DND-41 (cell line): ENCODE measurements around the gene MBD2.
A peak's percentile ranks its signal among the peaks of the same experiment; 100 is the strongest.

Experiments used
- ATAC-seq: fragments of 200-7000 bp; cut with Tn5 transposase; 3 replicates; pipeline ENCODE4 v1.9.1; 2021; ENCODE audit warnings: low read depth; ENCODE audit not compliant: insufficient read depth
- DNase-seq: peaks from one replicate; pipeline ENCODE4 v3.0.0-alpha.2; 2020
- H2AFZ ChIP-seq: 2 replicates; pipeline ENCODE4 v1.6.0; 2012; ENCODE audit warnings: low read depth, low read length
- H3K27ac ChIP-seq: 2 replicates; pipeline ENCODE4 v1.5.1; 2012; ENCODE audit warnings: low read length, inconsistent platforms
- H3K27me3 ChIP-seq: fragments of 200-600 bp; sonication (generic); 2 replicates; pipeline ENCODE4 v1.6.0; 2012; ENCODE audit warnings: low read length, mild to moderate bottlenecking, inconsistent platforms; ENCODE audit not compliant: insufficient read depth, poor library complexity
- H3K36me3 ChIP-seq: 2 replicates; pipeline ENCODE4 v1.5.1; 2012; ENCODE audit warnings: low read length, inconsistent platforms; ENCODE audit not compliant: insufficient read depth
- H3K4me1 ChIP-seq: 2 replicates; pipeline ENCODE4 v1.5.1; 2012; ENCODE audit warnings: mild to moderate bottlenecking, low read length; ENCODE audit not compliant: insufficient read depth
- H3K4me2 ChIP-seq: 2 replicates; pipeline ENCODE4 v1.6.0; 2012; ENCODE audit warnings: mild to moderate bottlenecking, moderate library complexity, low read length, inconsistent platforms; ENCODE audit not compliant: insufficient read depth
- H3K4me3 ChIP-seq, 2 experiments: fragments of 200-600 bp in 1 of 2; shearing (Covaris generic) in 1 of 2; 2 replicates each; pipeline ENCODE4 v1.5.1; 2012 to 2016; ENCODE audit warnings: inconsistent platforms in 2 of 2, low read length in 2 of 2, mild to moderate bottlenecking in 2 of 2, low read depth in 1 of 2, moderate library complexity in 1 of 2
- H3K79me2 ChIP-seq: 2 replicates; pipeline ENCODE4 v1.6.0; 2012; ENCODE audit warnings: low read length, inconsistent platforms; ENCODE audit not compliant: insufficient read depth
- H3K9ac ChIP-seq: 2 replicates; pipeline ENCODE4 v1.6.0; 2012; ENCODE audit warnings: low read depth, mild to moderate bottlenecking, inconsistent platforms, low read length, moderate library complexity
- H3K9me3 ChIP-seq: 2 replicates; pipeline ENCODE4 v1.5.1; 2012; ENCODE audit warnings: low read length, moderate library complexity, mild to moderate bottlenecking, inconsistent platforms; ENCODE audit not compliant: insufficient read depth, severe bottlenecking
- H4K20me1 ChIP-seq: 2 replicates; pipeline ENCODE4 v1.6.0; 2012; ENCODE audit warnings: low read length; ENCODE audit not compliant: insufficient read depth
- EZH2 ChIP-seq: IDR thresholded peaks from 3 replicates; pipeline ENCODE4 v1.6.1; 2012; ENCODE audit warnings: borderline replicate concordance, low read depth, mild to moderate bottlenecking, moderate library complexity, low read length, inconsistent platforms; ENCODE audit not compliant: severe bottlenecking
- TF ChIP-seq, protein P1 (sequence below): IDR thresholded peaks from 2 replicates; pipeline ENCODE4 v1.5.1; 2012; ENCODE audit warnings: borderline replicate concordance, low read length, moderate library complexity, mild to moderate bottlenecking; ENCODE audit not compliant: poor library complexity, severe bottlenecking; ENCODE audit errors: extremely low read depth

Gene MBD2

DNA sequence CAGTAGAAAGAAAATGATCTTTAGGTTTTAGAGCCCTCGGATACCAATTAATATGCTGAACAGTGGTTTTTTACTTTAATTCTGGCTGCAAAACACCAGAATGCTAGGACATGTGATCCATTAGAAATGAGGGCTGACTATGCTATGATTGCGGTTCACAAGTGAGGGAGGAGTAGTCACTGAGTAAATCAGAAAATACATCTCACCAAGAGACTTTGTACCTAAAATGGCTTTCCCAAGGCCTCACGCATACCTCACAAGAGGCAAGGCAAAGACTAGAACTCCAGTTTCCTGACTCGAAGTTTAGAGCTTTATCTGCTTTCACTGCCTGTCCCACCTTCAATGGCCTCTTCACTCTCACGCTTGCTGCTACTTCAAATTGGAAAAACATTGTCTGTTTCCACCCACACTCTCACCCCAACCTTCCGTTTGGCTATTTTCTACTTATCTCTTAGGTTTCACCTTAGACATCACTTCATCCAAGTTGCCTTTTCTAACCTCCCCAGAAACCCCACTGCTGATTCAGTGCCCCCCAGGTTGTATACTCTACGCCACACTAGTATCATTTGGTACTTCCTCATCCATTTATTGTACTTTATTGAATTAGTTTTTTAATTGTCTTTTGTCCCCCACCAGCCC, 5.1 kb upstream of the MBD2 start:
- Histone ChIP-seq H3K79me2 (no peaks in the 10 kb centered on the region), H3K27ac (no peak overlapping the region), H3K4me2 (no peak overlapping the region), H2AFZ (0 out of 2 replicates have a peak overlapping the region, but pooled peaks have one; percentile 25), H3K9me3 (no peaks in the 10 kb centered on the region), H4K20me1 (no peaks in the 10 kb centered on the region), H3K9ac (no peak overlapping the region), H3K36me3 (no peaks in the 10 kb centered on the region), H3K4me3 (no peak overlapping the region), H3K4me1 (peaks cover 6% of the 10 kb centered on the region), H3K27me3 (peaks cover 3% of the 10 kb centered on the region)
- TF ChIP-seq, protein P1, sequence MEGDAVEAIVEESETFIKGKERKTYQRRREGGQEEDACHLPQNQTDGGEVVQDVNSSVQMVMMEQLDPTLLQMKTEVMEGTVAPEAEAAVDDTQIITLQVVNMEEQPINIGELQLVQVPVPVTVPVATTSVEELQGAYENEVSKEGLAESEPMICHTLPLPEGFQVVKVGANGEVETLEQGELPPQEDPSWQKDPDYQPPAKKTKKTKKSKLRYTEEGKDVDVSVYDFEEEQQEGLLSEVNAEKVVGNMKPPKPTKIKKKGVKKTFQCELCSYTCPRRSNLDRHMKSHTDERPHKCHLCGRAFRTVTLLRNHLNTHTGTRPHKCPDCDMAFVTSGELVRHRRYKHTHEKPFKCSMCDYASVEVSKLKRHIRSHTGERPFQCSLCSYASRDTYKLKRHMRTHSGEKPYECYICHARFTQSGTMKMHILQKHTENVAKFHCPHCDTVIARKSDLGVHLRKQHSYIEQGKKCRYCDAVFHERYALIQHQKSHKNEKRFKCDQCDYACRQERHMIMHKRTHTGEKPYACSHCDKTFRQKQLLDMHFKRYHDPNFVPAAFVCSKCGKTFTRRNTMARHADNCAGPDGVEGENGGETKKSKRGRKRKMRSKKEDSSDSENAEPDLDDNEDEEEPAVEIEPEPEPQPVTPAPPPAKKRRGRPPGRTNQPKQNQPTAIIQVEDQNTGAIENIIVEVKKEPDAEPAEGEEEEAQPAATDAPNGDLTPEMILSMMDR: no peak
- no peak for TF ChIP-seq EZH2
- ATAC-seq (no peak), DNase-seq (no peak)

DNA sequence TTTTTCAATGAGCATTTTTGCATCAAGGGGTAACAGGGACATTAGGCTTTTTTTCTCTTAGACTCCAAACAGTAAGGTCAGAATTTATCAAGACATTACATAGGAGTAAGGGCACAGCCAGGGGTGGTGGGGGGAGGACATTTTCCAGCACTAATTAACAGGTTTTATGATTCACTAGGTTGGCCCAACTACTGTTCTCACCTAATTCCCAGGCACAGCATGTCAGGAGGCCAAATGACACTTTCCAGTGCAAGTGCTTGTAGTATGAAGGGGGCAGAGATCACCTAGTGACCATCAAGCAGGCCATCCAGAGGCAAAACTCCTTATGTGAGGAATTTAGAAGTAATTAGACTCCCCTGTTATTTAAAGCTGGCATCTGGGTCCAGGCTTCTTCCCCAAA, 3.9 kb upstream of the MBD2 start:
- H4K20me1 ChIP-seq: peaks cover 4% of the 10 kb centered on the region; the same call in 1 of the 2 replicates
- no peak for ATAC-seq
- H3K9me3 ChIP-seq: no peaks in the 10 kb centered on the region
- peaks cover 8% of the 10 kb centered on the region for H3K79me2 ChIP-seq
- H3K4me2 ChIP-seq: no peak overlapping the region
- no peak overlapping the region for H3K9ac ChIP-seq
- H3K27me3 ChIP-seq: no peaks in the 10 kb centered on the region
- H3K4me1 ChIP-seq: peaks cover 9% of the 10 kb centered on the region
- no peak overlapping the region for H3K4me3 ChIP-seq
- H3K36me3 ChIP-seq: no peaks in the 10 kb centered on the region
- H3K27ac ChIP-seq: no peak overlapping the region
- TF ChIP-seq, protein P1: no peak
- H2AFZ ChIP-seq: no peak overlapping the region
- no peak for DNase-seq

DNA sequence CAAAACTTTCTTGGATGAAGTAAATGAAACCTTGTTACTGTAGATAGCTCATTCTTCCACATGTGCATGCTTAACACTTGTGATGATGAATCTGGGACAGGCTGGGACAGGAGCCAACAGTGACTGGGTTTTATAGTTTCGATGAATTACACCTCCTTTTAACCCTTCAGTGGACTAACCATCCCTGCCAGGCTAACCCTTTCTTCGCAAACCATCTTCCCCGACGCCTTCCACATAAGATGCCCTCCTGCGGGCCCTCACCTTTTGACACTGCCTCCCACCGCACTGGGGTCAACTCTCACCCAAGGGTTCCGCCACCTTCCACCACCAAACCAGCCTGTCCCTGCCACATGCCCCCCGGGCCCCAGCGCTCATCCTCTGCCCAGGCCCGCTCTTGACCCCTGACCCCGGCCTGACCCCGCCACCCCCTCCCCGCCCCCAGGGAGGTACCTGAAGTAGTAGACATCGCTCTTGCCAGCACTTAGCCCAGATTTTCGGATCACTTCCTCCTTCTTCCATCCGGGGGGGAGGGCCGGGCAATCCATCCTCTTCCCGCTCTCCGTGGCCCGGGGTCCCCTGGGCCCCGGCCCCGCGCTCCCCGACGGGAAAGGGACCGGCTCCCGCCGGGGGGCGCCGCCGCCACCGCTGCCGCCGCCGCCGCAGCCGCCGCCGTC, 764 bp downstream of the MBD2 start:
- peak overlapping the region; percentile 45; the same call in 1 of the 2 replicates for H2AFZ ChIP-seq
- H3K4me2 ChIP-seq: peak overlapping the region; percentile 81
- peak overlapping the region; percentile 55 for H3K9ac ChIP-seq
- no peaks in the 10 kb centered on the region for H3K36me3 ChIP-seq
- peaks cover 42% of the 10 kb centered on the region for H3K4me1 ChIP-seq
- H4K20me1 ChIP-seq: peaks cover 38% of the 10 kb centered on the region
- ATAC-seq: 0 out of 3 replicates have a peak, but pooled peaks have one; percentile 3
- peak overlapping the region; percentile 50 to 79; a peak in 3 of 4 replicates for H3K4me3 ChIP-seq
- peaks cover 54% of the 10 kb centered on the region for H3K79me2 ChIP-seq
- no peaks in the 10 kb centered on the region for H3K27me3 ChIP-seq
- no peaks in the 10 kb centered on the region for H3K9me3 ChIP-seq
- no peak for TF ChIP-seq EZH2
- TF ChIP-seq, protein P1: no peak
- peak overlapping the region; percentile 47 for H3K27ac ChIP-seq
- DNase-seq: peak; percentile 41
